Testis (tissue), 3 donors: Measurements from ENCODE around the gene RHOT1. TPM values are rescaled to one million over a fixed set of nuclear protein-coding genes. Genes with fewer than 3 reads are reported as not detected.

Source experiments
- DNase-seq: peaks from one replicate; pipeline ENCODE4 v3.0.0-alpha.2; 2019
- H3K27ac ChIP-seq, 2 donors: fragments of 200-600 bp; sonication (generic); one replicate each; pipeline ENCODE4 v1.5.1; 2019
- H3K27me3 ChIP-seq: fragments of 200-600 bp; sonication (generic); one replicate; pipeline ENCODE4 v1.5.1; 2019
- H3K36me3 ChIP-seq: fragments of 200-600 bp; sonication (generic); one replicate; pipeline ENCODE4 v1.5.1; 2017; ENCODE audit warnings: low read depth; ENCODE audit errors: missing control alignments
- H3K4me1 ChIP-seq: fragments of 200-600 bp; sonication (generic); one replicate; pipeline ENCODE4 v1.5.1; 2019
- H3K4me3 ChIP-seq, 2 donors: fragments of 200-600 bp; sonication (generic); one replicate each; pipeline ENCODE4 v1.5.1; 2017 to 2019
- H3K9me3 ChIP-seq: fragments of 200-600 bp; sonication (generic); one replicate; pipeline ENCODE4 v1.5.1; 2017
- POLR2A ChIP-seq: fragments of 450-650 bp; IDR thresholded peaks from one replicate; pipeline ENCODE4 v1.6.1; 2017; ENCODE audit warnings: antibody characterized with exemption, mild to moderate bottlenecking, moderate library complexity
- WGBS, 2 donors: methylation state at CpG; one replicate each; pipeline ENCODE4 v1.1.5; 2018; 5-methylcytosine and 5-hydroxymethylcytosine counted together
- intact Hi-C: fragments of 100-400 bp; cut with DNase I; formaldehyde crosslinking; loops from one replicate; pipeline ENCODE4 v1.15.1; 2023; ENCODE audit warnings: low total_unique reads
- polyA plus RNA-seq: library from polyadenylated mRNA; stranded (reverse); fragments of 350-450 nt; fragmentation: Illumina TruSeq; extraction: RNeasy Lipid Tissue Mini Kit (QIAGEN cat#74804); gene quantifications from one replicate; pipeline ENCODE4 v1.2.3, GENCODE V29; 2014; ENCODE audit warnings: low read depth, low replicate concordance; ENCODE audit not compliant: insufficient read depth
- total RNA-seq, 2 donors: library from RNA; depleted of rRNA; stranded (reverse); fragments of >200 nt; gene quantifications; one replicate each; pipeline ENCODE4 v1.2.3, GENCODE V29; 2016
- TF ChIP-seq, protein P1 (sequence below), 3 experiments: fragments of 450-650 bp in 2 of 3; fragments of 200-600 bp in 1 of 3; sonication (generic) in 1 of 3; IDR thresholded peaks; one replicate each; pipeline ENCODE4 v1.5.1; 2016 to 2019; ENCODE audit warnings: antibody characterized with exemption in 3 of 3, mild to moderate bottlenecking in 2 of 3, moderate library complexity in 1 of 3

Gene RHOT1
- total and polyA plus RNA-seq, 3 donors from 2014 or later, result 42.6 to 60.6 (median 51.3) TPM

DNA sequence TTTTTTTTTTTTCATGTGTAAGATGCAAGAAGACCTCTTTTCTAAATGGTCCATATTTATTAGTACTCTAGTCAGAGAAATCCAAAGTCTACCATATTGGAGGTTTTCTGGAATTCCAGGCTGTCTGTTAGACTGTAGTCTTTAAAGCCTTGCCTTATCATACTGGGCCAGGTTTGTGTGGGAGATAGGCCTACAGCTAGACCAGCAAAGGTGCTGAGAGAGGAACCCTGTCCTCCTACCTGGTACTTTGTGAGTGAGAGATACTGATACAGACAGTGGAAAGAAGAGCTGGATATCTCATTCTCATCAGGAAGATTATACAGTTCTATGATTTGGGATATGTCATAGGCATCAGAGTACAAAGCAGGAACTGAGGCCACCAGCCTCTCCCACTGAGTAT lies 8.1 kb downstream of the RHOT1 start:
- no peak for DNase-seq
- Histone ChIP-seq H3K4me1 (peaks cover 10% of the 10 kb centered on the region), H3K27ac (no peak overlapping the region), H3K4me3 (no peak overlapping the region), H3K9me3 (no peaks in the 10 kb centered on the region), H3K27me3 (no peaks in the 10 kb centered on the region), H3K36me3 (no peaks in the 10 kb centered on the region)
- intact Hi-C loops, result no loop called here
- TF ChIP-seq POLR2A, result no peak
- TF ChIP-seq, protein P1, sequence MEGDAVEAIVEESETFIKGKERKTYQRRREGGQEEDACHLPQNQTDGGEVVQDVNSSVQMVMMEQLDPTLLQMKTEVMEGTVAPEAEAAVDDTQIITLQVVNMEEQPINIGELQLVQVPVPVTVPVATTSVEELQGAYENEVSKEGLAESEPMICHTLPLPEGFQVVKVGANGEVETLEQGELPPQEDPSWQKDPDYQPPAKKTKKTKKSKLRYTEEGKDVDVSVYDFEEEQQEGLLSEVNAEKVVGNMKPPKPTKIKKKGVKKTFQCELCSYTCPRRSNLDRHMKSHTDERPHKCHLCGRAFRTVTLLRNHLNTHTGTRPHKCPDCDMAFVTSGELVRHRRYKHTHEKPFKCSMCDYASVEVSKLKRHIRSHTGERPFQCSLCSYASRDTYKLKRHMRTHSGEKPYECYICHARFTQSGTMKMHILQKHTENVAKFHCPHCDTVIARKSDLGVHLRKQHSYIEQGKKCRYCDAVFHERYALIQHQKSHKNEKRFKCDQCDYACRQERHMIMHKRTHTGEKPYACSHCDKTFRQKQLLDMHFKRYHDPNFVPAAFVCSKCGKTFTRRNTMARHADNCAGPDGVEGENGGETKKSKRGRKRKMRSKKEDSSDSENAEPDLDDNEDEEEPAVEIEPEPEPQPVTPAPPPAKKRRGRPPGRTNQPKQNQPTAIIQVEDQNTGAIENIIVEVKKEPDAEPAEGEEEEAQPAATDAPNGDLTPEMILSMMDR (IDR thresholded peaks at IDR 0.05), result no peak

DNA sequence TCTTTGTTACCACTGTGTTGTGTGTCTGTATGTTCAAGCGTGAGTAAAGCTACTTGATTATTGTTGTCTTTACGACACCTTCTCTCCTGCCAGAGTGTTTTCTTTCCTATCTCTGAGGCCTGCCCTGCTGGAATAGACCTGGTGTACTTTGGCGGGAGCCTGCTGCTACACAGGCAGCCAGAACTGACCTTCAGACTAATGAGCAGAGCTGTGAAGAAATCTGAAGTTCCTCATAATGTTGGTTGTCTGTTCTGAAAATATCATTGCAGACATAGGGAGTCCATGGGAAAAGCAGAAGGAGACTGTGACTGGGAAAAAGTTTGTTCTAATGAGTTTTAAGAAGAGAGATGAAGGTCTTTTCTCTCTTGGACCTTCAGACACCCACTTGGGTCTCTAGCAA lies 9.8 kb downstream of the RHOT1 start:
- H3K27ac ChIP-seq, result peak overlapping the region in 1 of 2 donors; percentile 36
- peak; percentile 60 for DNase-seq
- H3K36me3 ChIP-seq, result no peaks in the 10 kb centered on the region
- peaks cover 6% of the 10 kb centered on the region for H3K4me1 ChIP-seq
- no peaks in the 10 kb centered on the region for H3K27me3 ChIP-seq
- WGBS, 2 donors, result 29 to 45% methylated on average over 3 of the region's 3 CpGs
- TF ChIP-seq, protein P1 (IDR thresholded peaks at IDR 0.05), result no peak
- TF ChIP-seq POLR2A, result no peak
- intact Hi-C loops, result no loop called here
- no peaks in the 10 kb centered on the region for H3K9me3 ChIP-seq
- H3K4me3 ChIP-seq, result no peak overlapping the region

DNA sequence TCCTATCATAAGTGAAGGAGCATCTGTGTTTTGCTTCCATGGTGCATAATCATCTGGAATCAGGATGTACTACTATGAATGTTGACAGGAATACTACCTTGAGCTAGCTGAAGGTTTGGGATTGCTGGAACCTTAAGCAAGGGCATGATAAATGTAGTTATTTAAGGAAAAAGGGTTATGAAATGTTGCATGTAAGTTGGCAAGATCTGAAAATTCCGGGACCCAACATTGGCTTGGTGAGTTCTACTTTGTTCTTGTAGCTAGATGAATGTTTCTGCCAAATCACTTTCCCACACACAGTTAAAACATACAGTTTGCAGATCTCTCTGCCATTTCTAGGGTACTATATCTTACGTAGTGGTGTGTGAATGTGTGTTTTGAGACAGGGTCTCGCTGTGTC lies 13.6 kb downstream of the RHOT1 start:
- no peak overlapping the region for H3K27ac ChIP-seq
- no peaks in the 10 kb centered on the region for H3K27me3 ChIP-seq
- H3K9me3 ChIP-seq, result no peaks in the 10 kb centered on the region
- no peak for DNase-seq
- no peak overlapping the region for H3K4me3 ChIP-seq
- H3K36me3 ChIP-seq, result no peaks in the 10 kb centered on the region
- peaks cover 6% of the 10 kb centered on the region for H3K4me1 ChIP-seq
- no peak for TF ChIP-seq POLR2A
- TF ChIP-seq, protein P1 (IDR thresholded peaks at IDR 0.05), result no peak
- WGBS, 2 donors, result 94 to 96% methylated on average over 3 of the region's 3 CpGs
- intact Hi-C loops, result no loop called here

DNA sequence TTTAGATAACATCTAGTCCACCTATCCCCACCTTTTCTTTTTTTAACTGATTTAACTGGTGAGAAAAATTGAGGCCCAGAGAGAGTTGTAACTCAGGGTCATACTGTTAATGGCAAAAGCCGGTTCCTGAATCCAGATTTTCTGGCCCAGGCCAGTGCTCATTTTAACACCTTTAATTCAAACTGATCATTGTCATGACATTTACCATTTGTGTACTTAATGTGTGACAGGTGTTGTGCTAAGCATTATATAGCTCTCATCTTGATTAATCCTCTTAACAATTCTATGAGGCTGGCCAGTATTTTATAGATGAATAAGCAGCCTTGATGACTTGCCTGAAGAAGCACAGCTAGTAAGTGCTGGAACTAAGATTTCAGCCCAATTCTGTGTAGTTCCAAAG lies 14.4 kb downstream of the RHOT1 start:
- intact Hi-C loops, result no loop called here
- no peaks in the 10 kb centered on the region for H3K27me3 ChIP-seq
- TF ChIP-seq POLR2A, result no peak
- TF ChIP-seq, protein P1 (IDR thresholded peaks at IDR 0.05), result no peak
- H3K4me3 ChIP-seq, result no peak overlapping the region
- DNase-seq, result no peak
- H3K36me3 ChIP-seq, result no peaks in the 10 kb centered on the region
- no peak overlapping the region for H3K27ac ChIP-seq
- no peaks in the 10 kb centered on the region for H3K9me3 ChIP-seq
- peaks cover 2% of the 10 kb centered on the region for H3K4me1 ChIP-seq
- WGBS, 2 donors, result 89 to 100% methylated on average over 1 of the region's 1 CpG

DNA sequence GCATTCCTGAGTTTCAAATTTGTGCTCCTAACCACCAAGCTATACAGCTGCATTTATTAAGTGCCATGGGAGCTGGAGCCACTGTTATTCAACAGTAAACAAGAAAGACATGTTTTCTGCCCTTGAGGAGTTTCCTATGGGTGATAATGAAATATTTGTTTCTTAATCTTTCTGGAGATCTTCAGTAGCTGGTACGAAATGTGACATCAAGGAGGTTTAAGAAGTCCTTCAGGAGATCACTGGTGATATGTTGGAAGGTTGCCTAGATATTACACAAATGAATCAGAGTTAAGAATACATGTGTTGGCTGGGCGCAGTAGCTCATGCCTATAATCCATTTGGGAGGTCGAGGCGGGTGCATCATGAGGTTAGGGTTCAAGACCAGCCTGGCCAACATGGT lies 14.9 kb downstream of the RHOT1 start:
- Histone ChIP-seq H3K27me3 (no peaks in the 10 kb centered on the region), H3K4me1 (no peaks in the 10 kb centered on the region), H3K36me3 (no peaks in the 10 kb centered on the region), H3K27ac (no peak overlapping the region), H3K9me3 (no peaks in the 10 kb centered on the region), H3K4me3 (no peak overlapping the region)
- no peak for DNase-seq
- intact Hi-C loops, result no loop called here
- 82 to 94% methylated on average over 4 of the region's 4 CpGs for WGBS, 2 donors
- no peak for TF ChIP-seq POLR2A
- TF ChIP-seq, protein P1 (IDR thresholded peaks at IDR 0.05), result no peak
